ENCODE measurements around the gene PPP4C.
"Not testable (repeated sequence)": the region's sequence is repeated elsewhere in the genome, so short reads cannot be mapped to it uniquely, and the experiment has no call there.

The PPP4C gene

GRCh38 chr16:30075503-30076275, at the start of gene PPP4C:
PPP4C (plus strand) TSS chr16:30075994; CDS start chr16:30076378, 384 bp downstream.
- in situ Hi-C loops (cut with MboI; ENCODE audit: low sequenced_read_pairs), result no loop called here

- in situ Hi-C loops (cut with MboI; ENCODE audit: low sequenced_read_pairs), result loop anchor here (10.0 kb wide), 1 partner anchor 322 kb away; no protein-coding TSS in a partner anchor
These were observed 49.3 kb upstream of the PPP4C start for GRCh38 chr16:30026449-30026848.

- in situ Hi-C loops (cut with MboI; ENCODE audit: low sequenced_read_pairs), result loop anchor here (10.0 kb wide), 1 partner anchor 323 kb away; no protein-coding TSS in a partner anchor
These were observed 48.0 kb upstream of the PPP4C start for GRCh38 chr16:30027588-30028437.

- in situ Hi-C loops (cut with MboI; ENCODE audit: low sequenced_read_pairs), result loop anchor here (10.0 kb wide), 1 partner anchor 324 kb away; no protein-coding TSS in a partner anchor
These were observed 47.2 kb upstream of the PPP4C start for GRCh38 chr16:30028438-30029076.

- in situ Hi-C loops (cut with MboI; ENCODE audit: low sequenced_read_pairs), result no loop called here
These were observed 45.6 kb upstream of the PPP4C start for GRCh38 chr16:30030011-30030685.

GRCh38 chr16:30030841-30031413, 44.9 kb upstream of the PPP4C start, which contains the start of gene TLCD3B:
TLCD3B (minus strand) TSS chr16:30031271; CDS start chr16:30030527, 744 bp downstream.
- in situ Hi-C loops (cut with MboI; ENCODE audit: low sequenced_read_pairs), result no loop called here

- in situ Hi-C loops (cut with MboI; ENCODE audit: low sequenced_read_pairs), result no loop called here
These were observed 44.3 kb upstream of the PPP4C start for GRCh38 chr16:30031477-30031918.

GRCh38 chr16:30032083-30032819, 43.5 kb upstream of the PPP4C start:
- in situ Hi-C loops (cut with MboI; ENCODE audit: low sequenced_read_pairs), result no loop called here

- in situ Hi-C loops (cut with MboI; ENCODE audit: low sequenced_read_pairs), result no loop called here
These were observed 42.5 kb upstream of the PPP4C start for GRCh38 chr16:30033270-30033669.

GRCh38 chr16:30040221-30040620, 35.6 kb upstream of the PPP4C start:
- in situ Hi-C loops (cut with MboI; ENCODE audit: low sequenced_read_pairs), result no loop called here

- in situ Hi-C loops (cut with MboI; ENCODE audit: low sequenced_read_pairs), result not testable (repeated sequence)
These were observed 35.1 kb upstream of the PPP4C start for GRCh38 chr16:30040690-30041089.

GRCh38 chr16:30041841-30042240, 34.0 kb upstream of the PPP4C start:
- in situ Hi-C loops (cut with MboI; ENCODE audit: low sequenced_read_pairs), result no loop called here

- in situ Hi-C loops (cut with MboI; ENCODE audit: low sequenced_read_pairs), result no loop called here
These were observed 29.6 kb upstream of the PPP4C start for GRCh38 chr16:30046178-30046577.

- in situ Hi-C loops (cut with MboI; ENCODE audit: low sequenced_read_pairs), result no loop called here
These were observed 29.2 kb upstream of the PPP4C start for GRCh38 chr16:30046588-30046987.

GRCh38 chr16:30049871-30050270, 25.9 kb upstream of the PPP4C start:
- in situ Hi-C loops (cut with MboI; ENCODE audit: low sequenced_read_pairs), result no loop called here

GRCh38 chr16:30051518-30051917, 24.3 kb upstream of the PPP4C start:
- in situ Hi-C loops (cut with MboI; ENCODE audit: low sequenced_read_pairs), result no loop called here

- in situ Hi-C loops (cut with MboI; ENCODE audit: low sequenced_read_pairs), result no loop called here
These were observed 23.0 kb upstream of the PPP4C start for GRCh38 chr16:30052671-30053372.

- in situ Hi-C loops (cut with MboI; ENCODE audit: low sequenced_read_pairs), result no loop called here
These were observed 22.3 kb upstream of the PPP4C start for GRCh38 chr16:30053376-30054015.
